ENCODE data around the gene SIRPG.
"Not testable (repeated sequence)": the region's sequence is repeated elsewhere in the genome, so short reads cannot be mapped to it uniquely, and the experiment has no call there.

SIRPG gene

GRCh38 chr20:1657556-1658334 is at the start of gene SIRPG:
Gene SIRPG (minus strand): TSS chr20:1657779. CDS start chr20:1657714, 65 bp downstream.
- DNase-seq, result no peak

GRCh38 chr20:1706887-1707286 is 49.3 kb upstream of the SIRPG start:
- DNase-seq, result not testable (repeated sequence)

GRCh38 chr20:1706079-1706478 is 48.5 kb upstream of the SIRPG start:
- DNase-seq, result no peak

GRCh38 chr20:1702855-1703254 is 45.3 kb upstream of the SIRPG start:
- DNase-seq, result no peak

GRCh38 chr20:1702328-1702727 is 44.7 kb upstream of the SIRPG start:
- no peak for DNase-seq

DNA sequence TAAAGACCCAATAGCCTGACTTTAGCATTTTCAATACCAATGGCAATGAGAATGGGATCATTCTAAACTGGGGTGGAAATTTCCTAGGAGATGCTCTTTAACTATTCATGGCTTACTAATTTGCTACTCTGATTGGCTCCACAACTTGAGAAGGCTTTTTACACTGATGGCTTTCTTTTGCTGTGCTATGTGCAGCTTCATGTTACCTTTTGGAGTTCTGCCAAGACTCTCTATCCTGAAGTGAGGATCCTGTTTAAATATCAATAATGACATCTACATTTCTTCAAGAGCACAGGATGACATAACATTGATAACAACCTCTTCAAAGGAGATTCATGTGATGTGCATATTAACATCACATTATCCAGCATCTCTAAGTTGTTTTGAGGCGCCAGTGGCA is 43.4 kb upstream of the SIRPG start:
- DNase-seq, result no peak

GRCh38 chr20:1697592-1697991 is 40.0 kb upstream of the SIRPG start:
- DNase-seq, result no peak

GRCh38 chr20:1696521-1697209 is 39.1 kb upstream of the SIRPG start:
- no peak for DNase-seq

GRCh38 chr20:1694672-1695071 is 37.1 kb upstream of the SIRPG start:
- DNase-seq, result no peak

DNA sequence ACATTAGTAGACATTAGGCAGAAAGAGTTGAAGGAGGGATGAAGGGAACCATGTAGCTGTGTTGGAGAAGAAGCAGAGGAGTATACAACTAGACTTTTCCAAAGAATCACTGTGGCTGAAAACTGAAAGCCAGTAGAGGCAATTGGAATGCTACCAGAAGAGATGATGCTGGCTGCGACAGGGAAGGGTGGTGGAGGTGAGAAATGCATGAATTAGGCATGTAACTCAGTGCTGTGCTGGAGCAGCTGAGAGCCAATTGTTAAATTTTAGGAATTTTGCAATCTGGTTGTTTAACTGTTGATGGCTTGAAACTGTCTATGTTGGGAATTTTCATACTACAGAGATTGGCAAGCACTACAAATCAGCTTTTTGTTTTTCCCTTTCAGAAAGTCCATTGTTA is 35.8 kb upstream of the SIRPG start:
- no peak for DNase-seq

- DNase-seq, result no peak
Measured at GRCh38 chr20:1689721-1690120, 32.1 kb upstream of the SIRPG start.

DNA sequence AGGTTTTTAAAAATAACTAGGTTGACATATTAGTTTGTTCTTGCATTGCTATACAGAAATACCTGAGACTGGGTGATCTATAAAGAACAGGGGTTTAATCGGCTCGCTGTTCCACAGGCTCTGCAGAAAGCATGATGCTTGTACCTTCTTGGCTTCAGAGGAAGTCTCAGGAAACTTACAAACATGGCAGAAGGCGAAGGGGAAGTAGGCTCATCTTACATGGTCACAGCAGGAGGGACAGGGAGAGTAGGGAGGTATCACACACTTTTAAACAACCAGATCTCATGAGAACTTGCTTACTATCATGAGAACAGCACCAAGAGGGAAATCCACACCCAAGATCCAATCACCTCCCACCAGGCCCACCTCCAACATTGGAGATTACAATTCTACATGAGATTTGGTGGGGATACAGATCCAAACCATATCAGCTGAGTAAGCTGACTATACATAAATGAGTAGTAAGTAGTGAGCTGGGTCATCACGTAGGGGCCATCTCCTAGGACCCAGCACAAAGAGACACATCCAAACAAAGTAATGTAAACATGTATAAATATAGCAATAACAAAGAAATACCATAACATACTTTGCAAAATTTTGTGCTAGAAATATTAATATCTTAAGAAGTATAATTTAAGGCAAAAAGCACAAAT is 31.4 kb upstream of the SIRPG start:
- no peak for DNase-seq

GRCh38 chr20:1687053-1687452 is 29.5 kb upstream of the SIRPG start:
- DNase-seq, result no peak

GRCh38 chr20:1686151-1686748 is 28.7 kb upstream of the SIRPG start:
- DNase-seq, result no peak

- DNase-seq, result no peak
Measured at GRCh38 chr20:1685304-1686052, 27.9 kb upstream of the SIRPG start.

DNA sequence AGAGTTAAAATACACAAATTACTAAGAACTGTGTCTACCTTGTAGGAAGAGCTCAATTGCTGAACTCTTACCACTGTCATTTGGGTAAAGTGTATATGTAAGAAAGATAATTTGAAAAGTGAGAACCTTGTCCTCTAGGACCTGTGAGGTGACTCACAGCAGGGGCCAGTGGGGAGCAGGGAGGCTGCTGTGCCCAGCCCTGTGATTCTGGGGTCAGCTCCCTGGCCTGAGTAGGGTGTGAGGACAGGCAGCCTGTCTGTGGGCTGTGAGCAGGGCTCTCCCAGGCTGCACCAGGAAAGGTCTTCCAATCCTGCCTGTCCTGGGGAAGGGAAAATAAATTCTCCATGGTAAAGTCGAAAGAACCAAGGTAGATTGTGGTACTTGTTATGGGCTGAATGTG is 27.3 kb upstream of the SIRPG start:
- DNase-seq, result no peak

GRCh38 chr20:1676650-1677049 is 19.1 kb upstream of the SIRPG start:
- no peak for DNase-seq

DNA sequence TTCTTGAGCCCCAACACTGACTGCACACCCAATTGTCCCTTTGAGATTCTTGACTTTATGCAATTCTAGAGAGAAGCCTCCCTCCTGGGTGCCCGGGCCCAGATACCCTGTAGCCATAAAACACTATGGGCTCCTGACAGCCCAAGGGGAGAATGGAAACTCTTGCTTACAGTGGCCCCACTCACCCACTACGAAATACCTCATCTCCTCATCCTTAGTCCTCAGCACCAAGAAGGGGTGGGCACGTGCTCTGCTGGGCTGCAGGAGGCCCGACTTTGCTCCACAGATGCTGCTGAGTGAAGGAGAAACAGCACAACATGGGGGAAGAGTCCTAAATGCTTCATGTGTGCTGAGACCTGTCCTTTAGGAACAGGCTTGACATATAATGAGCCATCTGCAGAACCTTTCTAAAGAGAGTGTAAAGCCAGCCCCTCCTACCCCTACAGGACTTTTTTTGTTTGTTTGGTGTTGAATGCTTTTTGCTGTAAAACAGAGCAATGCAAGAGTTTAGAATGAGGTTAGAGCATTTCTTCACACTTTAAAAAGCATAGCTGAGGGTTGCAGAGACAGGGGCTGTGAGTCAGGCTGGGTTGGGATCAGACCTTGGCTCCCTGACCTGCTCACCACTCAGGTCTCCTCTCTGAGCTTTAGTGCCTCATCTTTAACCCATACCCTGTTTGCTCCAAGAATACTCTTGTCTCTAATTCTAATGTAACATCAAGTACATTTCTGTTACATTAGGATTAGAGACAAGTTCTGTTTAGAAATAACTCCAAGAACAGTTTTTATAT is 17.6 kb upstream of the SIRPG start:
- DNase-seq, result no peak

- DNase-seq, result no peak
Measured at GRCh38 chr20:1674361-1674760, 16.8 kb upstream of the SIRPG start.

GRCh38 chr20:1673424-1673823 is 15.8 kb upstream of the SIRPG start:
- DNase-seq, result no peak

GRCh38 chr20:1672728-1673127 is 15.1 kb upstream of the SIRPG start:
- no peak for DNase-seq
